Liver (tissue), 9 donors: ENCODE data around the gene POLN. TPM values are rescaled to one million over a fixed set of nuclear protein-coding genes. Genes with fewer than 3 reads are reported as not detected.

Experiments
- DNase-seq: peaks from one replicate; pipeline ENCODE4 v3.0.0-alpha.2; 2017; ENCODE audit warnings: low spot score
- H3K27ac ChIP-seq, 2 donors: one replicate each; pipeline ENCODE4 v1.7.0; 2013; ENCODE audit warnings: inconsistent platforms in 2 of 2, low read length in 2 of 2, control low read depth in 1 of 2, low read depth in 1 of 2, mild to moderate bottlenecking in 1 of 2
- H3K27me3 ChIP-seq, 4 donors: one replicate each; pipeline versions ENCODE4 v1.6.1 to v1.7.0; 2013; ENCODE audit warnings: low read length in 3 of 4, inconsistent platforms in 1 of 4, mild to moderate bottlenecking in 1 of 4, moderate library complexity in 1 of 4; ENCODE audit not compliant: control insufficient read depth in 4 of 4, insufficient read depth in 4 of 4
- H3K36me3 ChIP-seq, 4 donors: one replicate each; pipeline versions ENCODE4 v1.6.1 to v1.7.0; 2013; ENCODE audit warnings: low read length in 3 of 4, mild to moderate bottlenecking in 3 of 4, low read depth in 1 of 4, moderate library complexity in 1 of 4; ENCODE audit not compliant: control insufficient read depth in 4 of 4, insufficient read depth in 3 of 4
- H3K4me1 ChIP-seq, 4 donors: one replicate each; pipeline versions ENCODE4 v1.6.1 to v1.7.0; 2013; ENCODE audit warnings: low read length in 3 of 4, mild to moderate bottlenecking in 3 of 4, moderate library complexity in 1 of 4; ENCODE audit not compliant: control insufficient read depth in 4 of 4, insufficient read depth in 4 of 4
- H3K4me3 ChIP-seq, 3 donors: one replicate each; pipeline versions ENCODE4 v1.6.1 to v1.7.0; 2013; ENCODE audit warnings: low read length in 3 of 3, control low read depth in 1 of 3, low read depth in 1 of 3, mild to moderate bottlenecking in 1 of 3
- H3K9ac ChIP-seq, 2 donors: one replicate each; pipeline ENCODE4 v1.7.0; 2013; ENCODE audit warnings: low read length in 2 of 2, mild to moderate bottlenecking in 2 of 2, moderate library complexity in 2 of 2, control low read depth in 1 of 2, low read depth in 1 of 2
- H3K9me3 ChIP-seq, 4 donors: one replicate each; pipeline versions ENCODE4 v1.6.1 to v1.7.0; 2013; ENCODE audit warnings: low read length in 3 of 4; ENCODE audit not compliant: control insufficient read depth in 4 of 4
- ATF3 ChIP-seq: IDR thresholded peaks from 2 replicates; pipeline ENCODE4 v1.6.1; 2016; ENCODE audit warnings: antibody characterized with exemption
- CTCF ChIP-seq: fragments of 150-350 bp; IDR thresholded peaks from 2 replicates; pipeline ENCODE4 v1.5.1; 2017; ENCODE audit warnings: improper control_type of control experiment, low read depth, low read length; ENCODE audit not compliant: missing input control
- EGR1 ChIP-seq, 2 donors: IDR thresholded peaks; 2 replicates each; pipeline ENCODE4 v1.6.1; 2016 to 2018; ENCODE audit warnings: antibody characterized with exemption in 2 of 2, low read depth in 2 of 2
- FOXA1 ChIP-seq: IDR thresholded peaks from 2 replicates; pipeline ENCODE4 v1.6.1; 2016; ENCODE audit warnings: antibody characterized with exemption
- FOXA2 ChIP-seq: IDR thresholded peaks from 2 replicates; pipeline ENCODE4 v1.6.1; 2016; ENCODE audit warnings: antibody characterized with exemption
- GABPA ChIP-seq, 2 donors: IDR thresholded peaks in 1 of 2; conservative IDR thresholded peaks in 1 of 2; 2 replicates each; pipeline ENCODE4 v1.6.1; 2016; ENCODE audit warnings: antibody characterized with exemption in 2 of 2, mild to moderate bottlenecking in 1 of 2, moderate library complexity in 1 of 2
- HNF4A ChIP-seq, 2 donors: conservative IDR thresholded peaks; 2 replicates each; pipeline ENCODE4 v1.6.1; 2016; ENCODE audit warnings: antibody characterized with exemption in 2 of 2, mild to moderate bottlenecking in 2 of 2
- HNF4G ChIP-seq: IDR thresholded peaks from 2 replicates; pipeline ENCODE4 v1.6.1; 2016; ENCODE audit warnings: antibody characterized with exemption
- JUND ChIP-seq, 2 donors: IDR thresholded peaks; 2 replicates each; pipeline ENCODE4 v1.6.1; 2016; ENCODE audit warnings: antibody characterized with exemption in 2 of 2
- NR2F2 ChIP-seq: IDR thresholded peaks from 2 replicates; pipeline ENCODE4 v1.6.1; 2016; ENCODE audit warnings: antibody characterized with exemption
- RAD21 ChIP-seq, 2 donors: IDR thresholded peaks; 2 replicates each; pipeline ENCODE4 v1.6.1; 2016; ENCODE audit warnings: antibody characterized with exemption in 2 of 2, mild to moderate bottlenecking in 2 of 2
- RXRA ChIP-seq, 2 donors: IDR thresholded peaks; 2 replicates each; pipeline ENCODE4 v1.6.1; 2017 to 2018; ENCODE audit warnings: antibody characterized with exemption in 2 of 2, mild to moderate bottlenecking in 1 of 2
- SP1 ChIP-seq: IDR thresholded peaks from 2 replicates; pipeline ENCODE4 v1.6.1; 2018; ENCODE audit warnings: antibody characterized with exemption, mild to moderate bottlenecking
- TAF1 ChIP-seq: conservative IDR thresholded peaks from 2 replicates; pipeline ENCODE4 v1.6.1; 2016; ENCODE audit warnings: antibody characterized with exemption, mild to moderate bottlenecking
- YY1 ChIP-seq: IDR thresholded peaks from 2 replicates; pipeline ENCODE4 v1.6.1; 2016; ENCODE audit warnings: antibody characterized with exemption, mild to moderate bottlenecking
- WGBS: extraction: QIAGEN DNeasy Blood & Tissue Kit; methylation state at CpG from one replicate; pipeline ENCODE4 v1.1.7; 2013; 5-methylcytosine and 5-hydroxymethylcytosine counted together
- polyA plus RNA-seq, 2 donors: library from polyadenylated mRNA; stranded (reverse) in 1 of 2; unstranded in 1 of 2; fragments of 200-250 nt in 1 of 2; fragments of >200 nt in 1 of 2; fragmentation: Nextera tagmentation in 1 of 2; extraction: Ambion mirVana in 1 of 2; gene quantifications; one replicate each; pipeline versions ENCODE4 v1.2.1 to v1.2.3, GENCODE V29; 2013 to 2015
- total RNA-seq, 2 donors: library from RNA; depleted of rRNA; stranded (reverse); fragments of >200 nt; gene quantifications; one replicate each; pipeline ENCODE4 v1.2.3, GENCODE V29; 2014
- TF ChIP-seq, protein P1 (sequence below): IDR thresholded peaks from 2 replicates; pipeline ENCODE4 v1.6.1; 2016; ENCODE audit warnings: antibody characterized with exemption
- TF ChIP-seq, protein P2 (sequence below): IDR thresholded peaks from 2 replicates; pipeline ENCODE4 v1.6.1; 2016; ENCODE audit warnings: antibody characterized with exemption, mild to moderate bottlenecking
- TF ChIP-seq, protein P3 (sequence below): IDR thresholded peaks from 2 replicates; pipeline ENCODE4 v1.6.1; 2016; ENCODE audit warnings: antibody characterized with exemption
- donor health status: healthy.
- donor health status: healthy.
- donor health status: healthy.
- donor health status: healthy.
- donor health status: healthy.

Gene POLN
- total and polyA plus RNA-seq, 4 donors = 0.44 to 2.3 (median 1.4) TPM

DNA sequence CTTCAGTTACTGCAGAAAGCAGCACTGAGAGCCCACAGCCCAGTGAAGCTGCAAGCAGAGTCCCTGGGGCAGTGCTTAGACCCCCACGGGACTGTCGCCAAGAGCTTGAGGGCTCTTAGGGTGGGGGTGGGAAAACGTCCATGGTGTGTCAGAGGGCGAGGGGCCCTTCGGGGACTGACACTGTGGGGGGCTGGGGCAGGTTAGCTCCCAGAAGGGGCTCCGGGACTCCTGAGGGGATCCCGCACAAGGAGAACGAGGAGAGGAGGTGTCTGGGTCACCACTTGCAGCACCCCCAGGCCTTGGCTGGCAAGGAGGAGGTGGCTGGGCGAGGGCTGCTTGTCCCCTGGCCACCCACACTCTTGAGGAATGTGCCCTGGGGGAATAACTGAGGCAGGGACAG lies 162.0 kb downstream of the POLN start:
- DNase-seq = no peak
- Histone ChIP-seq H3K9ac (no peak overlapping the region), H3K27ac (no peak overlapping the region), H3K4me3 (no peak overlapping the region), H3K36me3 (no peaks in the 10 kb centered on the region), H3K4me1 (peaks cover 5 to 15% (median 11%) of the 10 kb centered on the region in 4 donors), H3K9me3 (no peaks in the 10 kb centered on the region), H3K27me3 (no peaks in the 10 kb centered on the region)
- TF ChIP-seq ATF3 = no peak
- no peak for TF ChIP-seq SP1
- TF ChIP-seq FOXA1 = no peak
- TF ChIP-seq GABPA (IDR thresholded peaks at IDR 0.05 in 1 of 2, conservative IDR thresholded peaks at IDR 0.05 in 1 of 2) = no peak
- no peak for TF ChIP-seq JUND (IDR thresholded peaks at IDR 0.05)
- TF ChIP-seq FOXA2 = no peak
- no peak for TF ChIP-seq CTCF
- TF ChIP-seq RXRA (IDR thresholded peaks at IDR 0.05) = no peak
- TF ChIP-seq HNF4A (conservative IDR thresholded peaks at IDR 0.05) = no peak
- no peak for TF ChIP-seq HNF4G
- TF ChIP-seq TAF1 = no peak
- TF ChIP-seq, protein P1, sequence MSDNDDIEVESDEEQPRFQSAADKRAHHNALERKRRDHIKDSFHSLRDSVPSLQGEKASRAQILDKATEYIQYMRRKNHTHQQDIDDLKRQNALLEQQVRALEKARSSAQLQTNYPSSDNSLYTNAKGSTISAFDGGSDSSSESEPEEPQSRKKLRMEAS = no peak
- no peak for TF ChIP-seq RAD21 (IDR thresholded peaks at IDR 0.05)
- no peak for TF ChIP-seq NR2F2
- TF ChIP-seq, protein P2, sequence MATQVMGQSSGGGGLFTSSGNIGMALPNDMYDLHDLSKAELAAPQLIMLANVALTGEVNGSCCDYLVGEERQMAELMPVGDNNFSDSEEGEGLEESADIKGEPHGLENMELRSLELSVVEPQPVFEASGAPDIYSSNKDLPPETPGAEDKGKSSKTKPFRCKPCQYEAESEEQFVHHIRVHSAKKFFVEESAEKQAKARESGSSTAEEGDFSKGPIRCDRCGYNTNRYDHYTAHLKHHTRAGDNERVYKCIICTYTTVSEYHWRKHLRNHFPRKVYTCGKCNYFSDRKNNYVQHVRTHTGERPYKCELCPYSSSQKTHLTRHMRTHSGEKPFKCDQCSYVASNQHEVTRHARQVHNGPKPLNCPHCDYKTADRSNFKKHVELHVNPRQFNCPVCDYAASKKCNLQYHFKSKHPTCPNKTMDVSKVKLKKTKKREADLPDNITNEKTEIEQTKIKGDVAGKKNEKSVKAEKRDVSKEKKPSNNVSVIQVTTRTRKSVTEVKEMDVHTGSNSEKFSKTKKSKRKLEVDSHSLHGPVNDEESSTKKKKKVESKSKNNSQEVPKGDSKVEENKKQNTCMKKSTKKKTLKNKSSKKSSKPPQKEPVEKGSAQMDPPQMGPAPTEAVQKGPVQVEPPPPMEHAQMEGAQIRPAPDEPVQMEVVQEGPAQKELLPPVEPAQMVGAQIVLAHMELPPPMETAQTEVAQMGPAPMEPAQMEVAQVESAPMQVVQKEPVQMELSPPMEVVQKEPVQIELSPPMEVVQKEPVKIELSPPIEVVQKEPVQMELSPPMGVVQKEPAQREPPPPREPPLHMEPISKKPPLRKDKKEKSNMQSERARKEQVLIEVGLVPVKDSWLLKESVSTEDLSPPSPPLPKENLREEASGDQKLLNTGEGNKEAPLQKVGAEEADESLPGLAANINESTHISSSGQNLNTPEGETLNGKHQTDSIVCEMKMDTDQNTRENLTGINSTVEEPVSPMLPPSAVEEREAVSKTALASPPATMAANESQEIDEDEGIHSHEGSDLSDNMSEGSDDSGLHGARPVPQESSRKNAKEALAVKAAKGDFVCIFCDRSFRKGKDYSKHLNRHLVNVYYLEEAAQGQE = no peak
- no peak for TF ChIP-seq EGR1 (IDR thresholded peaks at IDR 0.05; ENCODE audit: low read depth in 2 of 2)
- TF ChIP-seq YY1 = no peak
- TF ChIP-seq, protein P3, sequence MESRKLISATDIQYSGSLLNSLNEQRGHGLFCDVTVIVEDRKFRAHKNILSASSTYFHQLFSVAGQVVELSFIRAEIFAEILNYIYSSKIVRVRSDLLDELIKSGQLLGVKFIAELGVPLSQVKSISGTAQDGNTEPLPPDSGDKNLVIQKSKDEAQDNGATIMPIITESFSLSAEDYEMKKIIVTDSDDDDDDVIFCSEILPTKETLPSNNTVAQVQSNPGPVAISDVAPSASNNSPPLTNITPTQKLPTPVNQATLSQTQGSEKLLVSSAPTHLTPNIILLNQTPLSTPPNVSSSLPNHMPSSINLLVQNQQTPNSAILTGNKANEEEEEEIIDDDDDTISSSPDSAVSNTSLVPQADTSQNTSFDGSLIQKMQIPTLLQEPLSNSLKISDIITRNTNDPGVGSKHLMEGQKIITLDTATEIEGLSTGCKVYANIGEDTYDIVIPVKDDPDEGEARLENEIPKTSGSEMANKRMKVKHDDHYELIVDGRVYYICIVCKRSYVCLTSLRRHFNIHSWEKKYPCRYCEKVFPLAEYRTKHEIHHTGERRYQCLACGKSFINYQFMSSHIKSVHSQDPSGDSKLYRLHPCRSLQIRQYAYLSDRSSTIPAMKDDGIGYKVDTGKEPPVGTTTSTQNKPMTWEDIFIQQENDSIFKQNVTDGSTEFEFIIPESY = no peak
- WGBS = 95% methylated on average over 9 of the region's 9 CpGs
